Keratinocyte (primary cell): Measurements from ENCODE around the gene WNT6. TPM values are rescaled to one million over a fixed set of nuclear protein-coding genes. Genes with fewer than 3 reads are reported as not detected.

Experiments
- DNase-seq: peaks from one replicate; pipeline ENCODE4 v3.0.0-alpha.2; 2011; ENCODE audit warnings: low read depth, missing footprints, low spot score
- FAIRE-seq: peaks from 2 replicates; lab custom pipeline; 2011; peaks lifted over from hg19 to GRCh38; lab: Jason Lieb, UNC
- H2AFZ ChIP-seq: 2 replicates; pipeline ENCODE4 v1.6.0; 2012; ENCODE audit warnings: low read length, control low read depth, inconsistent platforms; ENCODE audit not compliant: control insufficient read depth
- H3K27ac ChIP-seq: 2 replicates; pipeline ENCODE4 v1.5.1; 2011; ENCODE audit warnings: low read length; ENCODE audit not compliant: control insufficient read depth, insufficient read depth
- H3K27me3 ChIP-seq: 3 replicates; pipeline ENCODE4 v1.6.0; 2011; ENCODE audit warnings: low read length; ENCODE audit not compliant: control insufficient read depth, insufficient read depth; ENCODE audit errors: extremely low read depth
- H3K36me3 ChIP-seq, 2 experiments: 2 replicates in 1 of 2; 3 replicates in 1 of 2; pipeline ENCODE4 v1.5.1; 2011; ENCODE audit warnings: low read length in 2 of 2, mild to moderate bottlenecking in 1 of 2; ENCODE audit not compliant: control insufficient read depth in 2 of 2, insufficient read depth in 2 of 2; ENCODE audit errors: extremely low read depth in 1 of 2
- H3K4me1 ChIP-seq: 3 replicates; pipeline ENCODE4 v1.5.1; 2011; ENCODE audit warnings: low read length; ENCODE audit not compliant: control insufficient read depth, insufficient read depth; ENCODE audit errors: extremely low read depth
- H3K4me2 ChIP-seq: 3 replicates; pipeline ENCODE4 v1.6.0; 2011; ENCODE audit warnings: low read depth, low read length; ENCODE audit not compliant: control insufficient read depth, insufficient read depth; ENCODE audit errors: extremely low read depth
- H3K4me3 ChIP-seq, 3 experiments: fragments of 200-600 bp in 1 of 3; sonication (generic) in 1 of 3; 2 replicates in 2 of 3; 3 replicates in 1 of 3; pipeline ENCODE4 v1.5.1; 2011 to 2016; ENCODE audit warnings: low read length in 3 of 3, mild to moderate bottlenecking in 3 of 3, control low read depth in 2 of 3, inconsistent platforms in 1 of 3, low read depth in 1 of 3, mixed read lengths in 1 of 3, mixed run types in 1 of 3, moderate library complexity in 1 of 3; ENCODE audit not compliant: control insufficient read depth in 2 of 3, insufficient read depth in 2 of 3; ENCODE audit errors: extremely low read depth in 1 of 3
- H3K79me2 ChIP-seq: 2 replicates; pipeline ENCODE4 v1.6.0; 2012; ENCODE audit warnings: low read length; ENCODE audit not compliant: control insufficient read depth, insufficient read depth
- H3K9ac ChIP-seq: 3 replicates; pipeline ENCODE4 v1.6.0; 2011; ENCODE audit warnings: low read length; ENCODE audit not compliant: control insufficient read depth, insufficient read depth; ENCODE audit errors: extremely low read depth
- H3K9me1 ChIP-seq: 3 replicates; pipeline ENCODE4 v1.6.0; 2011; ENCODE audit warnings: low read length; ENCODE audit not compliant: control insufficient read depth, insufficient read depth; ENCODE audit errors: extremely low read depth
- H3K9me3 ChIP-seq: 2 replicates; pipeline ENCODE4 v1.5.1; 2012; ENCODE audit warnings: low read depth, low read length; ENCODE audit not compliant: control insufficient read depth
- H4K20me1 ChIP-seq: 3 replicates; pipeline ENCODE4 v1.6.0; 2011; ENCODE audit warnings: low read length; ENCODE audit not compliant: control insufficient read depth, insufficient read depth; ENCODE audit errors: extremely low read depth
- CTCF ChIP-seq, 3 experiments: IDR thresholded peaks in 1 of 3; conservative IDR thresholded peaks in 1 of 3; optimal IDR thresholded peaks in 1 of 3; 2 replicates in 2 of 3; 3 replicates in 1 of 3; pipeline versions ENCODE3 to v1.5.1; 2011; ENCODE audit warnings: low read length in 3 of 3, mild to moderate bottlenecking in 3 of 3, moderate library complexity in 2 of 3, control low read depth in 1 of 3, inconsistent platforms in 1 of 3; ENCODE audit not compliant: insufficient read depth in 2 of 3; ENCODE audit errors: extremely low read depth in 1 of 3
- EZH2 ChIP-seq: IDR thresholded peaks from one replicate; pipeline ENCODE4 v1.6.1; 2012; ENCODE audit warnings: inconsistent platforms, mild to moderate bottlenecking, low read length, moderate library complexity
- dilution Hi-C: fragments of 300-500 bp; cut with MboI; formaldehyde crosslinking; loops from one replicate; pipeline ENCODE4 v1.7.0; 2020; ENCODE audit warnings: low sequenced_read_pairs; ENCODE audit not compliant: extremely low pct_ligation_motif_present
- polyA plus RNA-seq, 5 experiments: library from polyadenylated mRNA; depleted of rRNA in 3 of 5; stranded (reverse) in 3 of 5; stranded (forward) in 1 of 5; unstranded in 1 of 5; fragments of >200 nt; gene quantifications; 1 replicate in 1 of 5; 2 replicates in 3 of 5; 3 replicates in 1 of 5; pipeline versions ENCODE4 v1.2.1 to v1.2.3, GENCODE V29; 2011 to 2012; ENCODE audit warnings: missing spikeins in 2 of 5, low read depth in 1 of 5, low replicate concordance in 1 of 5

Gene WNT6
- polyA plus RNA-seq, 1 donor (not counting 4 experiments of a cell fraction or from before 2014, with no cell fraction given): not detected

GRCh38 chr2:218812861-218813260 lies 46.7 kb upstream of the WNT6 start:
- H3K4me2 ChIP-seq: no peak overlapping the region
- H3K9ac ChIP-seq: no peak overlapping the region
- no peak overlapping the region for H2AFZ ChIP-seq
- no peaks in the 10 kb centered on the region for H3K79me2 ChIP-seq
- no peak overlapping the region for H3K4me3 ChIP-seq
- dilution Hi-C loops: no loop called here
- H3K9me1 ChIP-seq: no peaks in the 10 kb centered on the region
- peaks cover 9% of the 10 kb centered on the region for H3K27me3 ChIP-seq
- TF ChIP-seq CTCF (optimal IDR thresholded peaks at IDR 0.05 in 1 of 3, IDR thresholded peaks at IDR 0.05 in 1 of 3, conservative IDR thresholded peaks at IDR 0.05 in 1 of 3; ENCODE audit: extremely low read depth in 1 of 3, insufficient read depth in 2 of 3, low read length in 3 of 3) (no peak), EZH2 (no peak)
- DNase-seq (no peak), FAIRE-seq (no peak)
- no peaks in the 10 kb centered on the region for H3K36me3 ChIP-seq
- no peak overlapping the region for H3K27ac ChIP-seq
- no peaks in the 10 kb centered on the region for H4K20me1 ChIP-seq
- peaks cover 2% of the 10 kb centered on the region for H3K4me1 ChIP-seq
- H3K9me3 ChIP-seq: no peaks in the 10 kb centered on the region

GRCh38 chr2:218813771-218814460 lies 45.7 kb upstream of the WNT6 start:
- Histone ChIP-seq H3K9ac (no peak overlapping the region), H3K4me1 (peaks cover 2% of the 10 kb centered on the region), H3K4me2 (no peak overlapping the region), H3K36me3 (no peaks in the 10 kb centered on the region), H3K9me3 (no peaks in the 10 kb centered on the region), H2AFZ (no peak overlapping the region), H3K27me3 (peaks cover 9% of the 10 kb centered on the region), H3K4me3 (no peak overlapping the region), H3K79me2 (no peaks in the 10 kb centered on the region), H4K20me1 (no peaks in the 10 kb centered on the region), H3K9me1 (no peaks in the 10 kb centered on the region), H3K27ac (no peak overlapping the region)
- TF ChIP-seq EZH2 (no peak), CTCF (optimal IDR thresholded peaks at IDR 0.05 in 1 of 3, IDR thresholded peaks at IDR 0.05 in 1 of 3, conservative IDR thresholded peaks at IDR 0.05 in 1 of 3; ENCODE audit: extremely low read depth in 1 of 3, insufficient read depth in 2 of 3, low read length in 3 of 3) (no peak)
- no peak for DNase-seq
- no peak for FAIRE-seq
- dilution Hi-C loops: no loop called here
